Lung (tissue), 12 donors: ENCODE measurements around the gene SPIB. TPM values are rescaled to one million over a fixed set of nuclear protein-coding genes. Genes with fewer than 3 reads are reported as not detected.

Experiments
- ATAC-seq: fragments of 200-7000 bp; cut with Tn5 transposase; one replicate; pipeline ENCODE4 v1.9.1; 2020; ENCODE audit warnings: moderate number of reproducible peaks; ENCODE audit not compliant: insufficient read depth, low FRiP score
- DNase-seq, 3 donors: peaks; one replicate each; pipeline ENCODE4 v3.0.0-alpha.2; 2013 to 2017
- H3K27ac ChIP-seq, 2 donors: one replicate each; pipeline ENCODE4 v1.5.1; 2013; ENCODE audit warnings: mild to moderate bottlenecking in 2 of 2, moderate library complexity in 2 of 2, control low read depth in 1 of 2, inconsistent platforms in 1 of 2, low read depth in 1 of 2, low read length in 1 of 2
- H3K27me3 ChIP-seq, 3 donors: one replicate each; pipeline ENCODE4 v1.5.1; 2013; ENCODE audit warnings: low read length in 2 of 3; ENCODE audit not compliant: control insufficient read depth in 3 of 3, insufficient read depth in 3 of 3
- H3K36me3 ChIP-seq, 4 donors: one replicate each; pipeline ENCODE4 v1.5.1; 2013; ENCODE audit warnings: low read length in 4 of 4, mild to moderate bottlenecking in 1 of 4, moderate library complexity in 1 of 4; ENCODE audit not compliant: control insufficient read depth in 4 of 4, insufficient read depth in 4 of 4
- H3K4me1 ChIP-seq, 5 donors: one replicate each; pipeline ENCODE4 v1.5.1; 2013; ENCODE audit warnings: low read length in 5 of 5, mild to moderate bottlenecking in 2 of 5, moderate library complexity in 1 of 5; ENCODE audit not compliant: control insufficient read depth in 5 of 5, insufficient read depth in 5 of 5
- H3K4me3 ChIP-seq: one replicate; pipeline ENCODE4 v1.5.1; 2013; ENCODE audit warnings: mild to moderate bottlenecking, control low read depth, moderate library complexity
- H3K9ac ChIP-seq, 2 donors: one replicate each; pipeline ENCODE4 v1.5.1; 2013; ENCODE audit warnings: low read length in 2 of 2, control low read depth in 1 of 2; ENCODE audit not compliant: insufficient read depth in 1 of 2
- H3K9me3 ChIP-seq, 4 donors: one replicate each; pipeline ENCODE4 v1.5.1; 2013; ENCODE audit warnings: low read length in 3 of 4, mild to moderate bottlenecking in 1 of 4, moderate library complexity in 1 of 4; ENCODE audit not compliant: control insufficient read depth in 4 of 4, insufficient read depth in 3 of 4
- CTCF ChIP-seq: IDR thresholded peaks from 2 replicates; pipeline ENCODE4 v1.5.1; 2012; ENCODE audit warnings: mild to moderate bottlenecking; ENCODE audit errors: control extremely low read depth, extremely low read depth
- WGBS, 2 donors: extraction: QIAGEN DNeasy Blood & Tissue Kit; methylation state at CpG; one replicate each; pipeline ENCODE4 v1.1.7; 2013; 5-methylcytosine and 5-hydroxymethylcytosine counted together
- polyA plus RNA-seq, 2 donors: library from polyadenylated mRNA; stranded (reverse); fragments of 200-250 nt; gene quantifications; one replicate each; pipeline ENCODE4 v1.2.1, GENCODE V29; 2013
- total RNA-seq, 2 donors: library from RNA; depleted of rRNA in 1 of 2; stranded (reverse); fragments of >200 nt in 1 of 2; gene quantifications; one replicate each; pipeline ENCODE4 v1.2.1, GENCODE V29; 2014 to 2021
- donor health status: control.
- donor health status: control.
- donor health status: Bipolar disorder and iron deficiency.
- donor health status: healthy.
- donor health status: DM: yes; HTN: yes; CAD: no.

Gene SPIB
- total and polyA plus RNA-seq, 4 donors = 0.22 to 10.5 (median 0.65) TPM

GRCh38 chr19:50427318-50427925 lies 8.7 kb downstream of the SPIB start:
- no peak for ATAC-seq
- Histone ChIP-seq H3K36me3 (no peaks in the 10 kb centered on the region), H3K9me3 (no peaks in the 10 kb centered on the region), H3K4me1 (peaks cover 0 to 16% (median 3%) of the 10 kb centered on the region in 5 donors), H3K27ac (peak overlapping the region in 1 of 2 donors; percentile 66), H3K27me3 (peaks cover 0 to 7% (median 0%) of the 10 kb centered on the region in 3 donors), H3K4me3 (no peak overlapping the region), H3K9ac (no peak overlapping the region)
- 81 to 89% methylated on average over 24 to 26 of the region's 26 CpGs for WGBS, 2 donors
- TF ChIP-seq CTCF = no peak
- DNase-seq = no peak

GRCh38 chr19:50427997-50428425 lies 9.3 kb downstream of the SPIB start:
- TF ChIP-seq CTCF = no peak
- ATAC-seq (peak; percentile 57), DNase-seq (peak; percentile 85 to 94 (median 90))
- Histone ChIP-seq H3K4me1 (peaks cover 0 to 21% (median 3%) of the 10 kb centered on the region in 5 donors), H3K27ac (peak overlapping the region in 1 of 2 donors; percentile 66), H3K9me3 (no peaks in the 10 kb centered on the region), H3K36me3 (no peaks in the 10 kb centered on the region), H3K4me3 (no peak overlapping the region), H3K27me3 (peaks cover 0 to 7% (median 0%) of the 10 kb centered on the region in 3 donors), H3K9ac (peak overlapping the region in 1 of 2 donors; percentile 42)
- WGBS, 2 donors = 3 to 10% methylated on average over 33 to 38 of the region's 38 CpGs

- H3K9ac ChIP-seq = no peak overlapping the region
- H3K4me1 ChIP-seq = peaks cover 0 to 21% (median 3%) of the 10 kb centered on the region in 5 donors
- DNase-seq (no peak), ATAC-seq (no peak)
- peaks cover 0 to 7% (median 0%) of the 10 kb centered on the region in 3 donors for H3K27me3 ChIP-seq
- H3K9me3 ChIP-seq = no peaks in the 10 kb centered on the region
- WGBS, 2 donors = 83 to 89% methylated on average over 7 of the region's 7 CpGs
- H3K36me3 ChIP-seq = no peaks in the 10 kb centered on the region
- no peak for TF ChIP-seq CTCF
- no peak overlapping the region for H3K4me3 ChIP-seq
- H3K27ac ChIP-seq = no peak overlapping the region
Measured at GRCh38 chr19:50428772-50429463, 10.2 kb downstream of the SPIB start.
